Epithelial cell of proximal tubule (primary cell): ENCODE data around the gene A4GALT. TPM values are rescaled to one million over a fixed set of nuclear protein-coding genes. Genes with fewer than 3 reads are reported as not detected.

Experiments used
- DNase-seq: peaks from one replicate; pipeline ENCODE4 v3.0.0-alpha.2; 2011; ENCODE audit warnings: low read depth
- H3K4me3 ChIP-seq: 2 replicates; pipeline ENCODE4 v1.5.1; 2011; ENCODE audit warnings: low read depth, mild to moderate bottlenecking, low read length
- CTCF ChIP-seq: conservative IDR thresholded peaks from 2 replicates; pipeline ENCODE4 v1.5.1; 2012; ENCODE audit warnings: low read depth, mild to moderate bottlenecking, low read length
- total RNA-seq: library from RNA; depleted of rRNA; stranded (reverse); fragments of >200 nt; gene quantifications from 2 replicates; pipeline ENCODE4 v1.2.3, GENCODE V29; 2015

A4GALT gene
- total RNA-seq, 1 donor from 2014 or later = 16.2 TPM

GRCh38 chr22:42693763-42694683 lies 26.6 kb downstream of the A4GALT start:
- no peak for DNase-seq
- TF ChIP-seq CTCF = no peak
- H3K4me3 ChIP-seq = no peak overlapping the region

GRCh38 chr22:42693055-42693762 lies 27.5 kb downstream of the A4GALT start:
- TF ChIP-seq CTCF = no peak
- no peak overlapping the region for H3K4me3 ChIP-seq
- no peak for DNase-seq

GRCh38 chr22:42692239-42693054 lies 28.2 kb downstream of the A4GALT start:
- no peak overlapping the region for H3K4me3 ChIP-seq
- DNase-seq = no peak
- no peak for TF ChIP-seq CTCF

- no peak for DNase-seq
- TF ChIP-seq CTCF = no peak
- no peak overlapping the region for H3K4me3 ChIP-seq
These were observed 29.2 kb downstream of the A4GALT start for GRCh38 chr22:42691440-42691839.

- DNase-seq = peak; percentile 85
- H3K4me3 ChIP-seq = peak overlapping the region; percentile 9
- no peak for TF ChIP-seq CTCF
These were observed 32.1 kb downstream of the A4GALT start for GRCh38 chr22:42688241-42689211.
